ENCODE results near the gene FIGN. TPM values are rescaled to one million over a fixed set of nuclear protein-coding genes. Genes with fewer than 3 reads are reported as not detected.

FIGN gene
- total RNA-seq, 1 donor from 2014 or later = 2.7 TPM

GRCh38 chr2:163708265-163708664 lies 27.5 kb downstream of the FIGN start:
- no peak for DNase-seq

GRCh38 chr2:163703386-163703785 lies 32.4 kb downstream of the FIGN start:
- DNase-seq = no peak

GRCh38 chr2:163701399-163702195 lies 34.2 kb downstream of the FIGN start:
- DNase-seq = no peak

- DNase-seq = no peak
Observed at GRCh38 chr2:163698857-163699256, 37.0 kb downstream of the FIGN start.

GRCh38 chr2:163697846-163698637 lies 37.8 kb downstream of the FIGN start:
- no peak for DNase-seq

GRCh38 chr2:163697429-163697828 lies 38.4 kb downstream of the FIGN start:
- no peak for DNase-seq

GRCh38 chr2:163693484-163693883 lies 42.3 kb downstream of the FIGN start:
- DNase-seq = no peak

GRCh38 chr2:163692611-163693482 lies 43.0 kb downstream of the FIGN start:
- no peak for DNase-seq

GRCh38 chr2:163692081-163692480 lies 43.7 kb downstream of the FIGN start:
- DNase-seq = no peak

- DNase-seq = no peak
Observed at GRCh38 chr2:163690896-163691295, 44.9 kb downstream of the FIGN start.

GRCh38 chr2:163687217-163687616 lies 48.6 kb downstream of the FIGN start:
- DNase-seq = no peak

- DNase-seq = no peak
Observed at GRCh38 chr2:163686289-163686688, 49.5 kb downstream of the FIGN start.

- DNase-seq = no peak
Observed at GRCh38 chr2:163682695-163683094, 53.1 kb downstream of the FIGN start.

- DNase-seq = peak; percentile 13
Observed at GRCh38 chr2:163681745-163682144, 54.1 kb downstream of the FIGN start.

GRCh38 chr2:163675388-163675787 lies 60.4 kb downstream of the FIGN start:
- no peak for DNase-seq

GRCh38 chr2:163673522-163673921 lies 62.3 kb downstream of the FIGN start:
- DNase-seq = no peak

- no peak for DNase-seq
Observed at GRCh38 chr2:163670929-163671328, 64.9 kb downstream of the FIGN start.

- DNase-seq = no peak
Observed at GRCh38 chr2:163669506-163669905, 66.3 kb downstream of the FIGN start.

GRCh38 chr2:163667064-163667887 lies 68.5 kb downstream of the FIGN start:
- no peak for DNase-seq

- DNase-seq = no peak
Observed at GRCh38 chr2:163665817-163666216, 70.0 kb downstream of the FIGN start.

- no peak for DNase-seq
Observed at GRCh38 chr2:163665051-163665450, 70.8 kb downstream of the FIGN start.

GRCh38 chr2:163664610-163665009 lies 71.2 kb downstream of the FIGN start:
- DNase-seq = no peak
